Neural cell (in vitro differentiated cells): ENCODE measurements around the gene LSM14B.

Source experiments
- CTCF ChIP-seq: fragments of 450-650 bp; IDR thresholded peaks from 2 replicates; pipeline ENCODE4 v1.5.1; 2014; ENCODE audit warnings: antibody characterized with exemption, mild to moderate bottlenecking, moderate library complexity; ENCODE audit not compliant: poor library complexity, severe bottlenecking
- EP300 ChIP-seq: fragments of 450-650 bp; conservative IDR thresholded peaks from 2 replicates; pipeline ENCODE4 v1.6.1; 2014; ENCODE audit warnings: antibody characterized with exemption, mild to moderate bottlenecking, moderate library complexity; ENCODE audit not compliant: poor library complexity, severe bottlenecking
- EZH2 ChIP-seq: fragments of 200-600, 300-800 bp; shearing (Covaris generic), sonication (generic); IDR thresholded peaks from 2 replicates; pipeline ENCODE4 v1.6.1; 2014; ENCODE audit warnings: antibody characterized with exemption, low read length, borderline replicate concordance, mild to moderate bottlenecking; ENCODE audit not compliant: insufficient read depth, poor library complexity, severe bottlenecking
- MXI1 ChIP-seq: fragments of 450-650 bp; conservative IDR thresholded peaks from 2 replicates; pipeline ENCODE4 v1.6.1; 2014; ENCODE audit warnings: antibody characterized with exemption, mild to moderate bottlenecking; ENCODE audit not compliant: poor library complexity, severe bottlenecking
- POLR2AphosphoS5 ChIP-seq: IDR thresholded peaks from 2 replicates; pipeline ENCODE4 v1.6.1; 2012
- RAD21 ChIP-seq: fragments of 450-650 bp; conservative IDR thresholded peaks from 2 replicates; pipeline ENCODE4 v1.6.1; 2014; ENCODE audit warnings: antibody characterized with exemption, mild to moderate bottlenecking, moderate library complexity

DNA sequence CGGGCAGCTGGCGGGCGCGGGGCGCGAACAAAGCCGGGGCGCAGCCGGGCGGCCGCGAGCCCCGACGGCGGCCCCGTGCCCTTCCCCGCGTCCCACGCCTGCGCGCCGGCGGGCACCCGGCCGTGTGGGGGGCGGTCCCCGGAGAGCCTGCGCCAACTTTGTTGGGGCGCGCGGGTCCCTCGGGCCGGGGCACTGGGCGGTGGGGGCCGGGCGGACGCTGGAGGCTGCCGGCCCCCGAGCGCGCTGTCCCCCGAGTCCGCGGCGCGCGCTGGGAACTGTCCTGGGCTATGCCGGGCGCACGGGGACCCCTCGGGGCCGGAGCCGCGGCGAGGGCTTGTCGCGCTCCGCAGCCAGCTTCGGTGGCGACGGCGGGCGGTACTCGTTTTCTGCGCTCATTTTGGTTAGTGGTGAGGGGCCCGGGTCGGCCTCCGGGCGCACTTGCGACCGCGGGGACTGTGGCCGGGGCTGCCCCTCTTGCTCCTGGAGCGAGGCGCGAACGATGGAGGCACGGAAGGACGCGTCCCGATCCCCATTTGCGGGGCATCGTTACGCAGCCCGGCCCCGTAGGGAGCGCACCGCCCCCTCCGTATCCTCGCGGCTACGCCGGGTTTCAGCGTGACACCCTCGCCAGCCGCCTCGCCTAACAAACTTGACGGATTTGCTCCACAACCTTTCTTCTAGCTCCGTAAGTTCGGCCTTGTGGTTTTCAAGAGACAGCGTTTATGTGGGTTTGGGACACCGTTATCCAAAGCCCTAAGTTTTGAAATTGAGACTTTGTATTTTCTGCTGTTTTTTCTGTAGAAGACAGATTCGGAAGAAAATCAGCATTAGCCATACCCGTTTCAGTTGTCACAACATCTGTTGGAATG, 21.9 kb downstream of the LSM14B start:
- no peak for TF ChIP-seq CTCF
- no peak for TF ChIP-seq EP300
- TF ChIP-seq MXI1 = peak; percentile 81
- no peak for TF ChIP-seq EZH2
- peak; percentile 34 for TF ChIP-seq RAD21
- TF ChIP-seq POLR2AphosphoS5 = peak; percentile 55
